Activated CD4-positive, alpha-beta T cell treated with anti-CD3 and anti-CD28 coated beads, Interleukin-10, Interleukin-2, amounts not matched to agents 100 ng/mL and 50 ng/mL, durations not matched to agents 16 hours and 8 hours (primary cell): ENCODE results near the gene P2RY13.
A peak's percentile ranks its signal among the peaks of the same experiment; 100 is the strongest.

Experiments used
- DNase-seq: peaks from one replicate; pipeline ENCODE4 v3.0.0-alpha.2; 2020

The P2RY13 gene

DNA sequence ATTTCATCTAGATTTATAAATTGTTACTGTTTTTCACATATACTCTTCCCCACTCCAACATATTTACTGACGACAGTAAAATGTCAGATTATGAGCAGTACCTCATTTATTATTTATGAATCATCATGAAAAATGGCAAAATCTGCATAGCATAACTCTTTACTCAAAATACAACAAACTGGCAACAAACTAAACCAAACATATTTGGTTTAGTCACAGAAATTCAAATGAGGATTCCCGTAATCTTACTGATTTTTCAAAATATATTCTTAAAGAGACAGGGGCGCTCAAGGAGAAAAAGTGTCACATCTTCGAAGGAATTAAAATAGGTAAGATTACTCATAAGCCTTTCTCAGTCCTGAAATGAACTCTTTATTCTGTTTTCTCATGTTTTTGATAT, 9.7 kb downstream of the P2RY13 start:
- DNase-seq: peak; percentile 55

DNA sequence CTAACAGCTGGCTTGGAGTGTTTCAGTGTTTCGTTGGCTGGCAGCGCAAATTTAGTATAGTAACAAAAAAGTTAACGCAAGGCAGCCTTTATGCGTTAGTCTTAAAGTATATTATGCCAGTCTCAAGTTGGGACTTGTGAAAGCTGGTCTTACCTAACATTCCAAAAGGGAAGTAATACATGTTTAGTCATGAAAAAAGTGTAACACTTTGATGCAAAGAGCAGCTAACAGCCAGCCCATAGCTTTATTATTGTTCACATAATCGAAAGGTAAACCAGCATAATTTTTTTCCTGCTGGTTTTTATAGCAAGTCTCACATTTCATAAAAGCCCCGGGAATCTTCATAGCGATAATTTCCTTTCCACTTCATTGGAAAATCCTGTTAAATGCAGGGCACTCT, 10.4 kb downstream of the P2RY13 start:
- DNase-seq: no peak

- no peak for DNase-seq
Observed at GRCh38 chr3:151318313-151318712, 11.0 kb downstream of the P2RY13 start.

- DNase-seq: peak; percentile 86
Observed at GRCh38 chr3:151316267-151316991, 12.9 kb downstream of the P2RY13 start, which contains the start of gene GPR87. Gene GPR87 (minus strand): TSS chr3:151316820. CDS start chr3:151300100, 16,720 bp downstream.

DNA sequence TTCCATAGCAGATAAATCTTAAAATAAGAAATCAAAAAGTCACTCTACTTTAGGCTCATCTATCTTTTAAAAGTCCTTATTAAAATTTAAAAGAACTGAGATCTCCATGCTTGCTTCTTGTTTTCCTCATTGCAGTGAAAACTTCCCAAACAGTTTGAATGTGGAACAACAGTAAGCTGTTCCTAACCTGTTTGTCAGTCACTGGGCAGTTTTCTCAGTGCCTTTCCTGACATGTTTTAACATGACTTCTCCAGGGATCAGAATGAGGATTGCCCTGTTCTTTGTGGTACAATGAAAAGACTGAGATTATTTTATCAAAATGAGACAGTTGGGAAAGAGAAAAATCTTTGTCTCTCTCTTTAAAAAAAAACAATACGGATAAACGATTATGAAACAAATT, 13.5 kb downstream of the P2RY13 start:
- DNase-seq: no peak

DNA sequence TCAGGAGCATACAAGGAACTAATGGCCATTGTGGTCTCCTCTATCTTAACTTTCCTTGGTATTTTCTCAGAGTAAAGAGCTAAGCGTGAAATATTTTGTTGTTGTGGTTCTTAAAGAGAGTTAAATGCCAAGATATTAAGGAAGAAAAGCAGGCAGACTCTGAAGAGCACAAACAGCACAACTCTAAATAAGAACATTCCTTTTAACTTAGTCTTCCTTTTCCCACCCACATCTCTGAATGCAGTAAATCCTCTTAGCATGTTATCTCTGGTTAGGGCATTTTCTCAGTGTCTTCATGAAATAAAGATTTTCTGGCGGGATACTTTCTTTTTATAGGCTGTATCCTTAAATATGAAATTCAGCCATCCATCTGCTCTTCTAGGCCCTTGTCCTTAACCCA, 14.2 kb downstream of the P2RY13 start:
- DNase-seq: no peak

DNA sequence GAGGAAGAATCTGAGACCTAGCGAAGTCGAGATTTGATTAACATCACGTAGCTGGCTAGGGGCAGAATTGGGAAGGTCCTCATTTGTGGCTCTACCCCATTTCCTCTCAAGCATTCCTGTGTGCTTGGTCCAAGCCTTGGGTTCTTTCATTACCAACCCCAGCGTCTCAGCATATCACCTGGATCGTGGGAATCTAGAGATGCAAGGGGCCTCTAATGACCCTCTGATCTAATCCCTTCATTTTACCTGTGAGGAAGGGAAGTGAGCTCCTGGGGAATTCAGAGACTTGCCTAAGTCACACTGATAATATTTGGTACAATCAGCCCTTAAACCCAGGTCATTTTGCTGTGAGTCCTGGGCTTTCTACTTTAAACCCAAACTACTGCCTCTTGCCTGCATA, 14.8 kb downstream of the P2RY13 start:
- no peak for DNase-seq

- DNase-seq: no peak
Observed at GRCh38 chr3:151314137-151314536, 15.2 kb downstream of the P2RY13 start.

- DNase-seq: no peak
Observed at GRCh38 chr3:151312972-151313371, 16.4 kb downstream of the P2RY13 start.

- no peak for DNase-seq
Observed at GRCh38 chr3:151309566-151309965, 19.8 kb downstream of the P2RY13 start.

- peak; percentile 59 for DNase-seq
Observed at GRCh38 chr3:151307583-151308488, 21.5 kb downstream of the P2RY13 start.

DNA sequence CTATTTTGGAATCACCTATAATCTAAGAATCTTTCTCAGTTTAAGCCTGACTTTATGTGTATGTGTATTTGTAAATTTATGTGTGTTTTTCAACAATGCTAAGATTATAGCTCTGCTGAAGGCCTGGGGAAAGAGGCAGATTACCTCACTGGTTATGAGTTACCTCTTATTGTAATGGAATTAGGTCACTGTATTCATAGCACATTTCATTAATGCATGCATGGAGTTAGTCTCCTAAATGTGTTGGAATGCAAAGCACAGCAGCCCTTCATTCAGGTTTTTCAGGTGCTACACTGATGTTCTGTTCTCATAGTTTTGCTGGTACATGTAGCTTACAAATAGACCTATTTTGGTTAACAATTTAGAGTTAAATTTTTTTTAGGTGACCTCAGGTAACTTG, 22.2 kb downstream of the P2RY13 start:
- no peak for DNase-seq

DNA sequence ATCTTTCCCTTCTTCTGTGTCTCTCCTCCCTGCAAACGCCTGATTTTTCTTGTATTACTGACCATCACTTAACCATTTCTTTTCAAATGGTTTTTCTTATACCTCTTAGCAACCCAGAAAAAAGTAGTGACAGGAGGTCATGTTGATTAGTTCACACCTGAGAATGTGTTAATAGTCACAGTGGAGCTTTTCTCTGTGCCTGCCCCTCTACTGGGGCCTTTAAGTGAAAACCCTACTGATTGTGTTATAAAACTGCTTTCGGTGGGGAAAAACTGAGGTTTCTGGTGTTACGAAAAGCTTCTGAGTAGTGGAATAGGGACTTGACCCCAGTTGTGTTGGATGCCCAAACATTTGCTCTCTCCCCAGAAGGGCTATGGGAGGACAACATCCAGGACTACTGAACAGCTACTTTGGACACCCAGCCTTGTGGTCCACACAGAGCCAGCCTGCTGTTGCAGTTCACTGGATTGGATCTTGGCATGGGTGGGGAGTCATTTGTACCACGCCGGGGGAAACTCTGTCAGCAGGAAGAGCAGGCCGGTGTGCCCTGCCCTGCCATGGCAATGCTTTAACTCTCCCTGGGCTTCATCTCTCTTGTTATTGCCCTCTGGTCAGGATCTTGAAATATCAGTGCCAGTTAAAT, 23.1 kb downstream of the P2RY13 start:
- DNase-seq: peak; percentile 37

DNA sequence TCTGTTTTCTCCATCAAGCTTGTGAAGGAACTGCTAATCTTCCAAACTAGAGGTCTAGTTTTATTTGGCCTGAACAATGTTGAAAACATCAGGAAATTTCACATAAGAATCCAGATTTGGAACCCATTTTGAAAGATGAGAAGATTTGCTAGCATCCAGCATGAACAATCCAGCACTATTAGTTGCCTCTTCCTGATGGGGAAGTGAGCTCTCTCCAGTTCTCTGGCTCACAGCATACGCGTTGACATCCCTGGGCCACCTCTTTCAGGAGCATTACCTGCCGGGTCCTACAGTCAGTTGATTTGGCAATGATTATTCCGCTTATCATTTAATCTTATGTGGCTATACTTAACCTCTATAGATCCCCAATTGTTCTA, 23.6 kb downstream of the P2RY13 start:
- no peak for DNase-seq

DNA sequence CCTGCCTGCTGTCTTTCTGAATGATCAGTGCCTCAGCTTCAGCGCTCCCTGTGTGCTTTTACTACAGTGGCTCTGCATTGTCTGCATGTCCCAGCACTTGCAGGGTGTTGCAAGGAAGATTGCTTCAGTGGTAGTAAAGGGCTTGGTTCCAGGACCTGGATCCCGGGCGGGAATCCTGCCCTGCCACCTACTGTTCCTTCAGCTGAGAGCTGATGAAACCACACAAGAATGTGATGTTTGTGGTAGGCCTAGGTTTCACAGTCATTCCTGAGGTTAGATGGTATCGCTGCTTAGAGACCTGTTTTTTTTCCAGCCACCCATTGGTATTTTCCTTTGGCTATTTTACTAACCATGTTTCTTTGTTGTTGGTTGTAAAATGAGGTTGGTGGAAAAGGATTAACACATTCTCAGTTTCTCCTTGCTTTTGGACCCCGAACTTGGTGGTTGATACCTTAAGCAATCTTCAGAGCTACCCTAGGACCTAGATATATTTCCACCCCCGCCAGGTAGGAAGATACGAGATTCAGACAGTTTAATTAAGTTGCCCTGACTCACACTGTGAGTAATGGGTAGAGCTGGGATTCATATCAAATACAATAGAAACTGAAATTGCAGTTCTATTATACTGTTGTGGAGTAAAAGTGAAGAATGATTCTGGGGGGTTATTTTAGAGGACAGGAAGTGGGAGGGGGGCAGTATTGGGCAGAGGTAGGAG, 24.1 kb downstream of the P2RY13 start:
- DNase-seq: peak; percentile 69

DNA sequence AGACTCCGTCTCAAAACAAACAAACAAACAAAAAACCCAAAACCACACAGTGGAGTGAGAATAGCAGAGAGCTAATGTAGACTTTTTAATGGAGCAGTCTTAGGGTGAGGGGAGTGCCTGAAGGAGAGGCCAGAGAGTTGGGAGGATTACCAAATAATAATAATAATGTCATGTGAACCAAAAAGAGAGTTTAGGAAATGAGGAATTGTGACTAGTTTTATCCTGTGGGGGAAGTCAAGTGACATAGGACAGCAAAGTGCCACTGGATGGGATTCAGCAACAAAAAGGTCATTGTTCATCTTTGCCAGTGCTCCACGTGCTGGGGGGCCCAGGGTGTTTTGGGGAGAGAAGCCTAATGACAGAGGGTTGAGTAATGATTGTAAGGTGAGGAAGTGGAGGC, 25.6 kb downstream of the P2RY13 start:
- DNase-seq: no peak

- peak; percentile 62 for DNase-seq
Observed at GRCh38 chr3:151301787-151302186, 27.6 kb downstream of the P2RY13 start.

DNA sequence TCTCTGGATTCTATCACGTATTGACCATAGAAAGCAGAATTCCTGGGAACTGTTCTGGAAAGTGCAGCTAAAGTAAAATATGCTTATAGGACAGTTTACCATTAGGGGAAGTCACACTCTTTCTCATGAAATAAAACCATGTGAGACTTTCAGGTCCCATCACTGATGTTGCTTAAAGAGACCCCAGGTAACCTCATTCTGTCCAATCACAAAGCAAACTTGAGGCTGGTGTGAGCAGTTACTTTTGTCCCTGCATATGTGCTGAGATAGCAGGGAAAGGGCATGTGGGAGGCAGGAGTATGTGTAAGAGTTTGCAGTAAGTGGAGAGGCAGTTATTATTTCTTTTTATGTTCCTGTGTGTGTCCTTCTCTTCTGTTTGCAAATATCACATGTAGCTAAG, 28.8 kb downstream of the P2RY13 start:
- no peak for DNase-seq

DNA sequence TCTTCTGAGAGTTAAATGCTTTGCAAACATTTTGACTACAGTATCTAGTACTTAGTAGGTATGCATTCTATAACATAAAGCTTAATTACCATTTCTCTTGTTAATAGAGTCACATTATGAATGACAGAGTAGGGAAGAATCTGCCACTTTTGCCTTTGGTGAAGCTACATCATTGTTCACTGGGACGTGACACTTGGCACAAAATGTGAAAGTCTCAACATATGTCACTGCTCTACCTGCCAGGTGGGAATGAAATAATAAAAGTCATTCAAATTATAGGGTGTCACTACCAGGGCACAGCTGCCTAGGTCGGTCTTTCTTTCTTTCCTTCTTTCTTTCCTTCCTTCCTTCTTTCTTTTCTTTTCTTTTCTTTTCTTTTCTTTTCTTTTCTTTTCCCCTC, 30.3 kb downstream of the P2RY13 start:
- no peak for DNase-seq

- DNase-seq: no peak
Observed at GRCh38 chr3:151297429-151297828, 31.9 kb downstream of the P2RY13 start.

DNA sequence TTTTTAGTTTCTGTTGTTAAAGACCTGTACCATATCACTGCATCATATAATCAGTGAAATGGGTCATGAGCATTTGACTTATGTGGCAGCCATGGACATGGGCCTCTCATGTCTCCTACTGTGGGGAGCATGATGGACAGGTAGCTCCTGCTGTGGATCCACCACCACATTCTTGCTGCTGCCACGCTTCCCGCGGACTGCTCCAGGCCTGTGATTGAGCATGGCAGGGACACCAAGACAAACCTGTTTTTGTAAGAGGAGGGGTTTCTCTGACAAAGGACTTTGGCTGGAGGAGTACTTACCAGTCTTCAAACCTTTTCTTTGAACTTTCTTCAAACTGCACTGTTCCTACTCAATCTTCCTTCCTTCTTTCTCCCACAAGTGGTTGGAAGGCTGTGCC, 33.1 kb downstream of the P2RY13 start:
- DNase-seq: no peak

DNA sequence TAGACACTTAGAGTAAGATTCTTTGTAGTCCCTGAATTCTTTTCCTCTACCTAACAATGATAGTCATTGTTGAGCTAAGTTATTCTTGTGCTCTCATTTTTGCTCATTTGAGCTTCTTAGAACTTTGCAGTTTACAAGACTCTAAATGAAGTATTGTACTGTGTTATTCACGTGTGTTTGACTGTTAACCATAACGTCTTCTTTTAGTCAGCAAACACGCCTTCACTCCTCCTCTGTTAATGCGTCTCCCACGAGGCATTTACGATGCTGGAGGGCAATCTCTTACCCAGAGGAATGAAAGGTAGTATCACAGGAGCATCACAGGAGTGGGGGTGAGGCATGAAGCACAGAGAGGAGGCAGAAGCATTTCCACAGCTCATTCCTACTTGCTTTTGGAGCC, 36.2 kb downstream of the P2RY13 start:
- peak; percentile 29 for DNase-seq

GRCh38 chr3:151290673-151291072, 38.7 kb downstream of the P2RY13 start:
- DNase-seq: peak; percentile 34
